Loucy (cell line): ENCODE measurements around the gene DDX25.

Experiments used
- EZH2phosphoT487 ChIP-seq: fragments of 200-600 bp; IDR thresholded peaks from 2 replicates; pipeline ENCODE4 v1.6.1; 2018; ENCODE audit warnings: antibody characterized with exemption, mild to moderate bottlenecking, moderate library complexity, borderline replicate concordance
- TF ChIP-seq, protein P1 (sequence below): fragments of 200-600 bp; sonication (generic); conservative IDR thresholded peaks from 2 replicates; pipeline ENCODE4 v1.5.1; 2014; ENCODE audit warnings: mild to moderate bottlenecking, antibody characterized with exemption, low read length

DNA sequence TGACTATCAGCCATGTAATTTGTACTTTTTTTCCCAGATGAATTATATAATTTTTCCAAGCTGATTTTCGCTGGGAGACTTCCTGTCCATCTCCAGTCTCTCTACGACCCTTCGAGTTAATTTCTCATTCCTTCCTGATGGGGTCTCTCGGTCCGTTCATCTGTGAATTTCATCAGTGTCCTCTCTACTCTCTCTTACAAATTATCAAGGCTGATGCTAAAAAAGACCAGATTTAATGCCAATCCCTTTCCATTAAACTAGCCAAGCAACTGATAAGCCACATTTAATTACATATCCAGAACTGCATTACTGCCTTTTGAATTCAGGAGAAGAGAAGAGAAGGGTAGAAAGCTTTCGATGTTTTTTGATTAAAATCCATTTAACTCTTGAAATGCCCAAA is 67.3 kb downstream of the DDX25 start:
- TF ChIP-seq, protein P1, sequence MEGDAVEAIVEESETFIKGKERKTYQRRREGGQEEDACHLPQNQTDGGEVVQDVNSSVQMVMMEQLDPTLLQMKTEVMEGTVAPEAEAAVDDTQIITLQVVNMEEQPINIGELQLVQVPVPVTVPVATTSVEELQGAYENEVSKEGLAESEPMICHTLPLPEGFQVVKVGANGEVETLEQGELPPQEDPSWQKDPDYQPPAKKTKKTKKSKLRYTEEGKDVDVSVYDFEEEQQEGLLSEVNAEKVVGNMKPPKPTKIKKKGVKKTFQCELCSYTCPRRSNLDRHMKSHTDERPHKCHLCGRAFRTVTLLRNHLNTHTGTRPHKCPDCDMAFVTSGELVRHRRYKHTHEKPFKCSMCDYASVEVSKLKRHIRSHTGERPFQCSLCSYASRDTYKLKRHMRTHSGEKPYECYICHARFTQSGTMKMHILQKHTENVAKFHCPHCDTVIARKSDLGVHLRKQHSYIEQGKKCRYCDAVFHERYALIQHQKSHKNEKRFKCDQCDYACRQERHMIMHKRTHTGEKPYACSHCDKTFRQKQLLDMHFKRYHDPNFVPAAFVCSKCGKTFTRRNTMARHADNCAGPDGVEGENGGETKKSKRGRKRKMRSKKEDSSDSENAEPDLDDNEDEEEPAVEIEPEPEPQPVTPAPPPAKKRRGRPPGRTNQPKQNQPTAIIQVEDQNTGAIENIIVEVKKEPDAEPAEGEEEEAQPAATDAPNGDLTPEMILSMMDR, result no peak
- no peak for TF ChIP-seq EZH2phosphoT487
